ENCODE data around the gene TRIM17. TPM values are rescaled to one million over a fixed set of nuclear protein-coding genes. Genes with fewer than 3 reads are reported as not detected.

Gene TRIM17
- 4.6 and 6.1 TPM in 2 replicates for total RNA-seq

- TF ChIP-seq CTCF (IDR thresholded peaks at IDR 0.05; ENCODE audit: insufficient read depth, low read length, poor library complexity, severe bottlenecking): peak; percentile 47
- Histone ChIP-seq H3K27me3 (ENCODE audit: control insufficient read depth, insufficient read depth, low read length) (peaks cover 6% of the 10 kb centered on the region), H3K36me3 (ENCODE audit: control insufficient read depth, insufficient read depth, low read length) (no peaks in the 10 kb centered on the region), H3K4me3 (ENCODE audit: low read depth, low read length) (peak within 1 kb of the TSS; percentile 44)
- no peak for DNase-seq (ENCODE audit: low read depth)
Measured at GRCh38 chr1:228416217-228416933, at the start of gene TRIM17. TSS of gene TRIM17 (minus strand) at chr1:228416861. CDS start at chr1:228415072, 1,789 bp downstream.

GRCh38 chr1:228465571-228466146 is 49.0 kb upstream of the TRIM17 start:
- no peak overlapping the region for H3K4me3 ChIP-seq (ENCODE audit: low read depth, low read length)
- DNase-seq (ENCODE audit: low read depth): no peak
- no peak for TF ChIP-seq CTCF (IDR thresholded peaks at IDR 0.05; ENCODE audit: insufficient read depth, low read length, poor library complexity, severe bottlenecking)
- no peaks in the 10 kb centered on the region for H3K36me3 ChIP-seq (ENCODE audit: control insufficient read depth, insufficient read depth, low read length)
- H3K27me3 ChIP-seq (ENCODE audit: control insufficient read depth, insufficient read depth, low read length): peaks cover 53% of the 10 kb centered on the region

GRCh38 chr1:228465141-228465540 is 48.5 kb upstream of the TRIM17 start:
- H3K36me3 ChIP-seq (ENCODE audit: control insufficient read depth, insufficient read depth, low read length): no peaks in the 10 kb centered on the region
- H3K27me3 ChIP-seq (ENCODE audit: control insufficient read depth, insufficient read depth, low read length): peaks cover 50% of the 10 kb centered on the region
- TF ChIP-seq CTCF (IDR thresholded peaks at IDR 0.05; ENCODE audit: insufficient read depth, low read length, poor library complexity, severe bottlenecking): no peak
- H3K4me3 ChIP-seq (ENCODE audit: low read depth, low read length): peak overlapping the region; percentile 38
- DNase-seq (ENCODE audit: low read depth): no peak

- Histone ChIP-seq H3K27me3 (ENCODE audit: control insufficient read depth, insufficient read depth, low read length) (peaks cover 45% of the 10 kb centered on the region), H3K4me3 (ENCODE audit: low read depth, low read length) (peak overlapping the region; percentile 38), H3K36me3 (ENCODE audit: control insufficient read depth, insufficient read depth, low read length) (no peaks in the 10 kb centered on the region)
- DNase-seq (ENCODE audit: low read depth): no peak
- no peak for TF ChIP-seq CTCF (IDR thresholded peaks at IDR 0.05; ENCODE audit: insufficient read depth, low read length, poor library complexity, severe bottlenecking)
Measured at GRCh38 chr1:228464487-228464983, 47.9 kb upstream of the TRIM17 start.

- TF ChIP-seq CTCF (IDR thresholded peaks at IDR 0.05; ENCODE audit: insufficient read depth, low read length, poor library complexity, severe bottlenecking): peak; percentile 1
- Histone ChIP-seq H3K27me3 (ENCODE audit: control insufficient read depth, insufficient read depth, low read length) (peaks cover 38% of the 10 kb centered on the region), H3K4me3 (ENCODE audit: low read depth, low read length) (peak overlapping the region; percentile 30), H3K36me3 (ENCODE audit: control insufficient read depth, insufficient read depth, low read length) (no peaks in the 10 kb centered on the region)
- no peak for DNase-seq (ENCODE audit: low read depth)
Measured at GRCh38 chr1:228463559-228464455, 47.1 kb upstream of the TRIM17 start.

All from kidney epithelial cell (primary cell).